ENCODE results near the gene KCNJ8. TPM values are rescaled to one million over a fixed set of nuclear protein-coding genes. Genes with fewer than 3 reads are reported as not detected.
A peak's percentile ranks its signal among the peaks of the same experiment; 100 is the strongest.

The KCNJ8 gene
- total RNA-seq, 1 donor from 2014 or later = not detected

DNA sequence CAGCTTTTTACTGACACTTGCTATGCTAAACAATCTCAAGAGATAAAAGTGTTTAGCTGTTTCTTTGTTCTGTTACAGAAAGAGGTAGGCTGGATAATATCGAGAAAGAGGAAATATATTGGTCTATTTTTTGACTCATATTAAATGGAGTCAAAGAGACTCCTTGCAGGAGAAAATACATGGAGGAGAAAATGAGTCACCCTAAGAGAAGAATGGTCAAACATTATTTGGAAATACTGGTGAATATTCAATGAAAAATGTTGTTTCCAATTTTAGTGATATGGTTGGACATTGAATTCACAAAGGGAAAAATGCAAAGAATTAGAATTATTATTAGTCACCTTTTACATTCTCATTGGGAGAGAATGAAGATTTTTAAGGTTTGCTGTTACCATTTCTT is 3.2 kb downstream of the KCNJ8 start:
- H3K4me3 Mint-ChIP-seq = no peak overlapping the region
- no peaks in the 10 kb centered on the region for H3K9me3 Mint-ChIP-seq
- peaks cover 43% of the 10 kb centered on the region for H3K27me3 Mint-ChIP-seq
- no peak overlapping the region for H3K27ac Mint-ChIP-seq
- no peaks in the 10 kb centered on the region for H3K36me3 Mint-ChIP-seq (ENCODE audit: low read depth)
- intact Hi-C loops (cut with micrococcal nuclease) = loop anchor here (10.0 kb wide), 1 partner anchor 173 kb away; the partner anchor contains the start of gene ABCC9
- no peak for DNase-seq
- H3K4me1 Mint-ChIP-seq = peaks cover 4% of the 10 kb centered on the region

DNA sequence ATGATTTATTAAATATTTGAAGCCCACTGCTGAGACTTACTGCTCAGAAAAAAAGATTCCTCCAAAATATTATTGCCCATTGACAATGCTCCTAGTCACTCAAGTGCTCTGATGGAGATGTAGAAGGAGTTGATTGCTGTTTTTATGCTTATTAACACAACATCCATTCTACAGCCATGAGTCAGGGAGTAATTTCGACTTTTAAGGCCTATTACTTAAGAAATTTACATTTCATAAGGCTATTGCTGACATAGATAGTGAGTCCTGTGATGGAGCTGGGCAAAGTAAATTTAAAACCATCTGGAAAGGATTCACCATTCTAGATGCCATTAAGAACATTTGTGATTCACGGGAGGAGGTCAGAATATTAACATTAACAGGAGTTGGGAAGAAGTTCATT is 5.2 kb downstream of the KCNJ8 start:
- H3K27ac Mint-ChIP-seq = no peak overlapping the region
- no peak for DNase-seq
- no peaks in the 10 kb centered on the region for H3K36me3 Mint-ChIP-seq (ENCODE audit: low read depth)
- no peak overlapping the region for H3K4me3 Mint-ChIP-seq
- H3K27me3 Mint-ChIP-seq = peaks cover 29% of the 10 kb centered on the region
- intact Hi-C loops (cut with micrococcal nuclease) = no loop called here
- H3K4me1 Mint-ChIP-seq = peaks cover 4% of the 10 kb centered on the region
- no peaks in the 10 kb centered on the region for H3K9me3 Mint-ChIP-seq

DNA sequence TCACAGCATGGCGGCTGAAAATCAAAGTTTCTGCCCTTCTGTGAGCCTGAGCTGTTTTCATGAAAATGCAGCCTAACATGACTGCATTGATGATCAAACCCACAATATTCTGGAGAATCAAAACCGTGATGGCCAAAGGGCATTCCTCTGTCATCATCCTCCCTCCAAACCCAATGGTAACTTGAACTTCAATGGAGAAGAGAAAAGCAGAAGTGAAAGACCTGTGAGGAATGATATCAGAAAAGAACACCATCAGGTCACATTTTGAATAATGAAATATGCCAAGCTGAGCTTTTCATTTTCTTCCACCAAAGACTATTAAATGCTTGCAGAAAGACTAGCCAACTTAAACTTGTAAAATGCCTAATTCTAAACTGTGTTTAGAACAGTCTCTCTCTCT is 8.1 kb downstream of the KCNJ8 start:
- Mint-ChIP-seq H3K9me3 (no peaks in the 10 kb centered on the region), H3K4me1 (no peaks in the 10 kb centered on the region), H3K27ac (no peak overlapping the region), H3K27me3 (peaks cover 12% of the 10 kb centered on the region), H3K4me3 (no peak overlapping the region), H3K36me3 (ENCODE audit: low read depth) (no peaks in the 10 kb centered on the region)
- DNase-seq = no peak
- intact Hi-C loops (cut with micrococcal nuclease) = no loop called here

DNA sequence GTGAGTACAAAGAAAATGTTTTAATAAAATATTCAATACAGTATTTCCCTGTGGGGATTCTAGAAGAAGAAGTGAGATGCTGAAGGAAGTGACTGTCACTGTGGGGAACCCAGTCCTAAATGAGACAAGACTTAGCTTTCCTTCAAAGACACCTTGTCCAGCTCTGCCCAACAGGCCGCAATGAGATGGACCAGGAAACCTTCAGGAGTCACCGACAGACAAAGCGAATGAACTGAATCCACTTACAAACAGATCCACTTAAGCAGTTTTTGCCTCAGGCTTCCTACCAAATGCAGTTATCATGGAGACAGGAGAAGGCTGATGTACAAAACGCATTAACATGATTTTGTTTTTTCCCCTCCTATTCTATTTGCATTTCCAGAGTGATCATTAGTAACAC is 9.6 kb downstream of the KCNJ8 start:
- peaks cover 3% of the 10 kb centered on the region for H3K27me3 Mint-ChIP-seq
- no peaks in the 10 kb centered on the region for H3K4me1 Mint-ChIP-seq
- no peaks in the 10 kb centered on the region for H3K36me3 Mint-ChIP-seq (ENCODE audit: low read depth)
- no peak for DNase-seq
- H3K9me3 Mint-ChIP-seq = no peaks in the 10 kb centered on the region
- intact Hi-C loops (cut with micrococcal nuclease) = no loop called here
- no peak overlapping the region for H3K4me3 Mint-ChIP-seq
- H3K27ac Mint-ChIP-seq = no peak overlapping the region

DNA sequence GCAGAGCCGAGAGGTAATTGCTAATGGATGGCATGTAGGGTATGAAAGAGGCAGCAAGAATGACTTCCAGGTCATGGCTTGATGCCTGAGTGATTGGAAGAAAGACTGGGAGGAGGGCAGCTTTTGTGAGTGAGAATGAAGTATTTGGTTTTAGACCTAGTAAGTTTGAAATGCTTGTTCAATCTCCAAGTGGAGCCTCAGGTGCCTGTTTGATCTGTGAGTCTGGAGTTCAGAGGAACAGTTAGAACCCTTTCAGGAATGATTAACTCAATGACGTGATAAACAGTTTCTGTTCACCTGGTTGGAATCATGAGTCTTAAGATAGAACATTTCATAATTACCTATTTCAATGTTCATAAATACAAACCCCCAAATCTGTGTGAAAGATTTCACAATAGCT is 10.4 kb downstream of the KCNJ8 start:
- peaks cover 2% of the 10 kb centered on the region for H3K27me3 Mint-ChIP-seq
- intact Hi-C loops (cut with micrococcal nuclease) = no loop called here

DNA sequence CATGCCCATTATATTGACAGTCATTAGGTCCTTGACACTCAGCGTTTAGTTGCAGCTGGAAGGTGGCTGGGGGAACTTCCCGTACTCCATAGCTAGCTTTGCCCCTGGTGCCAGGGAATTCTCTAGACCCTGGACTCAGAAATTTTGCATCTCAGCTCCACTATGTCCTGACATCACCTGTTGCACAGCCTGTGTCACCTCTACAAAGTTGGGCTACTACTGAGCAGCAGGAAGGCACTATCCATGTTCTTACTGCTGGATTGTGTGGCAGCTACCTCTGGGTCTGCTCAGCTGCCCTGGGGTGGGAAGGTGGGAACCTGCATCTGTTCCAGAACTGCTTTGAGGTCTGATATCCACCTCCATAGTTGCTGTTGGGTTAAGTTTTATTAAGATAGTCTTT is 11.0 kb downstream of the KCNJ8 start:
- intact Hi-C loops (cut with micrococcal nuclease) = no loop called here
- H3K9me3 Mint-ChIP-seq = no peaks in the 10 kb centered on the region
- no peak overlapping the region for H3K4me3 Mint-ChIP-seq
- no peaks in the 10 kb centered on the region for H3K36me3 Mint-ChIP-seq (ENCODE audit: low read depth)
- H3K27me3 Mint-ChIP-seq = peaks cover 2% of the 10 kb centered on the region
- no peak overlapping the region for H3K27ac Mint-ChIP-seq
- DNase-seq = no peak
- no peaks in the 10 kb centered on the region for H3K4me1 Mint-ChIP-seq

More for the DNA sequence above, 10.4 kb downstream of the KCNJ8 start:
- no peak overlapping the region for H3K27ac Mint-ChIP-seq
- no peaks in the 10 kb centered on the region for H3K4me1 Mint-ChIP-seq
- no peaks in the 10 kb centered on the region for H3K36me3 Mint-ChIP-seq (ENCODE audit: low read depth)
- DNase-seq = no peak
- no peaks in the 10 kb centered on the region for H3K9me3 Mint-ChIP-seq
- no peak overlapping the region for H3K4me3 Mint-ChIP-seq

DNA sequence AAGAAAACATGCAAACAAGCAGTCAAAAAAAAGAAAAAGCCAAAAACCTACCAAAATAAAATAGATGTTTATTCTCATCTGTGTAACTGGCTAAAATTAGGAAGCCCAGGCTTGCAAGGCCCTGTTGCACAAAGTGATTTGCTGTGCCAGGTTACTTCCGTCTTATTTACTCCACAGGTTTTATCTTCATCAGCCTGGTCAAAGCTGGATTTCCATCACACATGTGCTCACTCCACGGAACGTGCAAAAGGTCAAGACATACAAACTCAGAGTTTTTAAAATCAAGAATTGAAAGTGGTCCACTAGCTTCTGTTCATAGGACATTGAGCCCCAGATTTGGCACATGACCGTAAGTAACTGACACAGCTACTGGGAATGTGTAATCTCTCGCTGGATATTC is 14.8 kb downstream of the KCNJ8 start:
- no peak for DNase-seq
- Mint-ChIP-seq H3K36me3 (ENCODE audit: low read depth) (no peaks in the 10 kb centered on the region), H3K27me3 (peaks cover 2% of the 10 kb centered on the region), H3K4me1 (no peaks in the 10 kb centered on the region), H3K27ac (no peak overlapping the region), H3K4me3 (no peak overlapping the region), H3K9me3 (no peaks in the 10 kb centered on the region)
- intact Hi-C loops (cut with micrococcal nuclease) = no loop called here

DNA sequence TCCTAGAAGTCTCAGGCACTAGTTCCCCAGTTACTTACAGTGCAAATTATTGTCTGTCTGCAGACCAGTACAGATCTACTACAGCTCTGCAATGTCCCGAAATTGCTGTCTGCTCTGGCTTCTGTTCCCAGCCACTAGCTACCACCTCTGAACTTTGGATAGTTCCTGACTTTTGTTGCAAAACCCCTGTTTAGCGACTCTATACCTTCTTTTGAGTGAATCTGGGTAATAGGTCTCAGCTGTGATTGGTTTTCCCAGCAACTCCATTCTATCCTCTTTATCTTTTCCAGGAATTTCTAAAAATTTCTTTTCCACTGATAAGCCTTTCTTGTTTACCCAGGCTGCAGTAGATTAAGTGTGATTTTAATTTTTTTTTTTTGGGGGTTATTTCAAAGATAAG is 16.8 kb downstream of the KCNJ8 start:
- no peak for DNase-seq
- H3K36me3 Mint-ChIP-seq (ENCODE audit: low read depth) = no peaks in the 10 kb centered on the region
- H3K27me3 Mint-ChIP-seq = no peaks in the 10 kb centered on the region
- H3K4me1 Mint-ChIP-seq = no peaks in the 10 kb centered on the region
- H3K9me3 Mint-ChIP-seq = no peaks in the 10 kb centered on the region
- H3K4me3 Mint-ChIP-seq = no peak overlapping the region
- intact Hi-C loops (cut with micrococcal nuclease) = no loop called here
- H3K27ac Mint-ChIP-seq = no peak overlapping the region

DNA sequence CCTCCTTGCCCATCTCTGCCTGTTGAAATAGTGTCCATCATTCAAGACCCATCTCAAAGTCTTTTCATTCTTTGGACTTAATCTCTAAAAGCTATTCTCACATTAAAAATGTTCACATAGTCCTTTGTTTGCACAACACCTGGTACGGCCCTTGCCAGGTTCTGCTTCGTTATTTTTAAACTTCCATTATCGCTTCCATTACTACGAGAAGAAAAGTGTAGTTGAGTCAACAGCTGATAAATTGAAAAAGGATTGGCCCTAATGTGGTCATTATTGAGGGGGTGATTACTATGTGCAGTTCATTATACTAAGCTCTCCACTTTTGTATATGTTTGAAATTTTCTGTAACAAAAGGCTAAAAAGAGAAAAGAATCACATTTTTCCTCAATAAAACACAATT is 17.8 kb downstream of the KCNJ8 start:
- DNase-seq = no peak
- no peak overlapping the region for H3K4me3 Mint-ChIP-seq
- H3K9me3 Mint-ChIP-seq = no peaks in the 10 kb centered on the region
- no peaks in the 10 kb centered on the region for H3K27me3 Mint-ChIP-seq
- no peak overlapping the region for H3K27ac Mint-ChIP-seq
- no peaks in the 10 kb centered on the region for H3K36me3 Mint-ChIP-seq (ENCODE audit: low read depth)
- no peaks in the 10 kb centered on the region for H3K4me1 Mint-ChIP-seq
- intact Hi-C loops (cut with micrococcal nuclease) = no loop called here

DNA sequence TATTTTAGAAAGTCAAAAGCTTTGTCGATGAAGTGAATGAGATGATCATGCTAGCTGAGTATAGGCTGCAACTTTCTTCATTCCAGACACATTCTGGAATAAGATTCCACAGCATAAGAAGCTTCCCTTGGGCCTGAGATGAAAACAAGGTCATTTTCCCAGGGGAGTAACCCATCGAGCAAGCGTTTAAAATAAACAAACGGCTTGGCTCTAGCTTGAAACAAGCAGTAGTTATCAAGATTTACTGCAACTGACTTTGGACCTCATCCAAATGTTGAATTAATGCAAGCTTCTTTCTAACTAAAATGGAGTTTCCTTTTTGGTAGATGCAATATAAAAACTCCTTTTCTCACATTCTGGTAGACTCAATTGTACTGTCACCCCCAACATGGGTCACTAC is 23.0 kb downstream of the KCNJ8 start:
- Mint-ChIP-seq H3K36me3 (ENCODE audit: low read depth) (no peaks in the 10 kb centered on the region), H3K9me3 (peaks cover 13% of the 10 kb centered on the region), H3K27ac (no peak overlapping the region), H3K27me3 (peaks cover 4% of the 10 kb centered on the region), H3K4me3 (no peak overlapping the region), H3K4me1 (no peaks in the 10 kb centered on the region)
- DNase-seq = no peak
- intact Hi-C loops (cut with micrococcal nuclease) = no loop called here

DNA sequence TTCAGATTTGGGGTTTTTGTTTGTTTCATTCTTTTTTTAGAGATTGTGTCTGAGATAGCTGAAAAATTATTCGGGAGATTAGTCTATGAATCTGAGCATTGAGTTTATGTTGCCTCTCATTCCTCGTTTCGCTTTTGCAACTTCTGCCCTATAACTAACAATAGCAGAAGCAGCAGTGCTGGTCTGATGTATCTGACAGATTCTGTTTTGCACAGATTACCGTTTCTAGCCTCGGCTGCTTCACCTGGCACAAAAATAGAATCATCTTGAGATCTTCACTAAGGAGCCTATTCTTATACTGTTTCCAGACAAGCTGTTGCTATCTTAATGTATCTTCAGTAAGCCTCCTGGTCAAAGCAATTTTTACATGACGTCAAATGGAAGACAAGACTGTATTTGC is 29.2 kb downstream of the KCNJ8 start:
- Mint-ChIP-seq H3K9me3 (peaks cover 13% of the 10 kb centered on the region), H3K27me3 (peaks cover 8% of the 10 kb centered on the region), H3K36me3 (ENCODE audit: low read depth) (no peaks in the 10 kb centered on the region), H3K4me1 (no peaks in the 10 kb centered on the region), H3K27ac (no peak overlapping the region), H3K4me3 (no peak overlapping the region)
- intact Hi-C loops (cut with micrococcal nuclease) = no loop called here
- DNase-seq = peak; percentile 10

DNA sequence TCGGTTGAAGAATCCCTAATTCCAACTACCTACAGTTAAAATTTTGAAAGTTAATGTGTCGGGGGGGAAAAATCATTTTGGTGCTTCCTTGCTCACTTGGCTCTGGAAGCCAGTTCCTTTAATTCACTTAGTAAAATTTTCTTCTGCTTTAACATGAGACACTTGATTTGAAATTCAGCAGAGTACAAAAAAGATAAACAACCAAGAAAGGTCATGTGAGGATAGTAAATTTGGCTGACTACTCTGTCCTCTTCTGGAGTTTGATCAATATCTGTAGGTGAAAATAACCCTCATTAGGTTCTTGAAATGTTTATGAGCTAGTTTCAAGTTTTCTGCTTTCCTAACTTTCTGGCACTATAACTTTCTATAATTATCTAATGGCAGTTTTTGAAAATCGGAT is 43.4 kb downstream of the KCNJ8 start:
- Mint-ChIP-seq H3K9me3 (no peaks in the 10 kb centered on the region), H3K36me3 (ENCODE audit: low read depth) (no peaks in the 10 kb centered on the region), H3K4me1 (no peaks in the 10 kb centered on the region), H3K4me3 (no peak overlapping the region), H3K27me3 (no peaks in the 10 kb centered on the region), H3K27ac (no peak overlapping the region)
- intact Hi-C loops (cut with micrococcal nuclease) = no loop called here
- no peak for DNase-seq

DNA sequence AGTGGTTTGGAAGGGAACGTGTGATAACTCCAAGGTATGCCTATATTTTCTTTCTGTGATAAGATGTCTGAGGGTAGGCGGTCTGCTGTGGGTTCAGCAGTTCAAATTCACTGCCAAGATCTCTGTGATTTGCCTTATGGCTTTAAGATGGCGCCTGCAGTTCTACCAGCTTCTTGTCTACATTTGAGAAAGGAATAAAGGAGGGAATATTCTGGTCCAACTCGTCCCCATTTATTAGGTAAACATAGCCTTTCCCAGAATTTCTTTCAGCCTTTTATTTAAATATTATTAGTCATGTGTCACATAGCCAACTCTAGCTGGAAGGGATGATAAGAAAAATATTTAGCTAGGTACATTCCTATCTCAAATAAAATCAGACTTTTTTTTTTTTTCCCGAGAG is 48.8 kb downstream of the KCNJ8 start:
- intact Hi-C loops (cut with micrococcal nuclease) = no loop called here
- H3K4me1 Mint-ChIP-seq = no peaks in the 10 kb centered on the region
- H3K27ac Mint-ChIP-seq = no peak overlapping the region
- no peaks in the 10 kb centered on the region for H3K9me3 Mint-ChIP-seq
- H3K36me3 Mint-ChIP-seq (ENCODE audit: low read depth) = no peaks in the 10 kb centered on the region
- no peak for DNase-seq
- peaks cover 2% of the 10 kb centered on the region for H3K27me3 Mint-ChIP-seq
- H3K4me3 Mint-ChIP-seq = no peak overlapping the region

DNA sequence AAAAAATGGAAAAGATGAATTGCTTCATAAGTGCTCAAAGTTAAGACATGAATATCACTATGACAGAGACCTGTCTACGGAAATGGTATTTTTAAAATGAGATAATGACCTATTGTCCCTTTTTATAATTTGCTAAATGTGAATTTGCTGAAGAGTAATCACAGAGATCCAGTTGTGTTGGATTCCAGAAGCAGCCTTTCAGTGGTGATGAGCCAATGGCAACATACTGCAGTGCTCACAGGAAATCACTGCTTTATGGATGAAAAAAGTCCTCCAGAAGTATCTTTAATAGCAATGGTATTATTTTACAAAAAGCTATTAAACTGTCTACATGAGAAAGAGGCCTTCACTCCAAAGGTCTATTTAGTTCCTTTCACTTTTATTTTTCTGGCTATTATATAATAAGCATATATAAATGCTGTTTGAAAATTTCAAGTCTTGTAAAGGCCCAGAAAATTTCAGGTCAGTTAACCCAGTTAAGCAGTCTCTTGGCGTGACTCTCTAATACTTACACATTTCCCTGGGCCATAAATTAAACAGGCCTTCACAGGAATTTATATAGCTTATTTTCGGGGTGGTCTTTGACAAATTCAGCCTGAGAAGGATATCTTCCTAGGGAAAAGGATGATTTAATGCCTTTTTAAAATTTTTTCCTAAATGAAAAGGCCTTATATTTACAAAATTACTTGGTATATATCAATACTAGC is 55.4 kb downstream of the KCNJ8 start:
- Mint-ChIP-seq H3K9me3 (no peaks in the 10 kb centered on the region), H3K4me1 (no peaks in the 10 kb centered on the region), H3K4me3 (no peak overlapping the region), H3K36me3 (ENCODE audit: low read depth) (no peaks in the 10 kb centered on the region), H3K27me3 (peaks cover 9% of the 10 kb centered on the region), H3K27ac (no peak overlapping the region)
- intact Hi-C loops (cut with micrococcal nuclease) = no loop called here
- DNase-seq = no peak

DNA sequence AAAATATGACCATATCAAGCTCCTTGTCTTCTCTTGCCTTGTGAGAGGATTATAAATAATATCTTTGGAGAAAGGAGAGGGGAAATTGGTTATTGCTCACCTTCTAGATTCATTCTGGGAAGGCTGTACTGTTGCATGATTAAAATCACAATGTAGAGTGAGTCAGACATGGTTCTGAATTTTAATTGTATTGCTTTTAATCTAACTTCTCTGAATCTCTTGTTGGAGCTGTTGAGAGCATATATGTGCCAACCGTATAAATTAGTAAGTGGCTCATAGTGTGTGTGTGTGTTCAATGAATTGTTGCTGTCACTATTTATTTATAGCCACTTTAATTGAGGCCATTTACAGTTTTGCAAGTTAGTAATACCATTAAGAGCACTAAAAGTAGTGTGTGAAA is 56.1 kb downstream of the KCNJ8 start:
- Mint-ChIP-seq H3K4me3 (no peak overlapping the region), H3K27ac (no peak overlapping the region), H3K36me3 (ENCODE audit: low read depth) (no peaks in the 10 kb centered on the region), H3K9me3 (no peaks in the 10 kb centered on the region), H3K27me3 (peaks cover 11% of the 10 kb centered on the region), H3K4me1 (no peaks in the 10 kb centered on the region)
- intact Hi-C loops (cut with micrococcal nuclease) = no loop called here
- DNase-seq = no peak

Data from activated CD4-positive, alpha-beta T cell treated with anti-CD3 and anti-CD28 coated beads, Interleukin-2, amount 10 ng/mL, durations not matched to agents 24 days and 14 days (primary cell).